Endothelial cell of umbilical vein (primary cell): ENCODE measurements around the gene COL5A1.

ENCODE experiments used
- CTCF ChIP-seq, 2 donors: IDR thresholded peaks; 1 replicate in 1 of 2; 2 replicates in 1 of 2; pipeline ENCODE4 v1.5.1; 2011; ENCODE audit warnings: low read length in 2 of 2, mild to moderate bottlenecking in 2 of 2, moderate library complexity in 2 of 2, control low read depth in 1 of 2, inconsistent platforms in 1 of 2, low read depth in 1 of 2; ENCODE audit not compliant: insufficient read depth in 1 of 2; ENCODE audit errors: extremely low read depth in 1 of 2
- MAX ChIP-seq: IDR thresholded peaks from 2 replicates; pipeline ENCODE4 v1.6.1; 2011; ENCODE audit not compliant: insufficient read depth, insufficient read length

- no peak for TF ChIP-seq MAX
- TF ChIP-seq CTCF (IDR thresholded peaks at IDR 0.05; ENCODE audit: extremely low read depth in 1 of 2, insufficient read depth in 1 of 2, low read depth in 1 of 2, low read length in 2 of 2) = no peak
These were observed 143.1 kb downstream of the COL5A1 start for GRCh38 chr9:134784577-134785305.
